ENCODE data around the gene KCP. TPM values are rescaled to one million over a fixed set of nuclear protein-coding genes. Genes with fewer than 3 reads are reported as not detected.

Gene KCP
- total RNA-seq, 1 experiment from 2014 or later = 1.6 TPM

DNA sequence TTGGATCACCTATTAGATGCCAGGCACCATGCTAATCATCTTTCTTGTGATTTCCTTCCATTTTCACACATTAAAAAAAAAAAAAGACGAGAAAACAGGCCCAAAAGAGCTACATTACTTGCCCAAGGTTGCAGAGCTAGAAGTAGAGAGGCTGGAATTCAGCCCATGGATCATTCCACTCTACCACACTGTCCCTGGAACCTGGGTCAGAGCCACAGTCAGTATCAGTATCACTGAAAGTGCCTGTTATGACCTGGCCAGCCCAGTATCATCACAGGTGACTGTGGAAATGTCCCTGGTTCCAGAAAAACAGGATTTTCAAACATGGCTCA lies 83.6 kb downstream of the KCP start:
- Histone ChIP-seq H3K79me2 (ENCODE audit: low read length) (no peaks in the 10 kb centered on the region), H3K9ac (ENCODE audit: low read length) (no peak overlapping the region), H4K20me1 (ENCODE audit: insufficient read depth, low read depth, low read length) (no peaks in the 10 kb centered on the region), H3K9me2 (replicated peaks; ENCODE audit: insufficient read depth, low read length) (no peaks in the 10 kb centered on the region), H3K4me2 (ENCODE audit: low read depth, low read length, poor library complexity, severe bottlenecking) (no peak overlapping the region), H3K9me3 (ENCODE audit: low read length) (no peaks in the 10 kb centered on the region), H3K4me1 (ENCODE audit: low read length) (peaks cover 7% of the 10 kb centered on the region), H2AFZ (ENCODE audit: low read length) (no peak overlapping the region), H3K36me3 (ENCODE audit: insufficient read depth, low read length) (no peaks in the 10 kb centered on the region), H3K4me3 (ENCODE audit: low read length) (no peak overlapping the region), H3K27ac (ENCODE audit: low read length) (no peak overlapping the region), H3K27me3 (ENCODE audit: low read length) (no peaks in the 10 kb centered on the region)
- DNase-seq = no peak

Other genes starting within 250 kb of the KCP start
- gene GARIN1A, start 238.4 kb downstream of the KCP start, total RNA-seq (2014; rRNA removed; shearing (Covaris generic); ENCODE audit: low replicate concordance) = 1.1 and 1.8 TPM in 2 replicates
- gene CALU, start 171.3 kb downstream of the KCP start, total RNA-seq (2014; rRNA removed; shearing (Covaris generic); ENCODE audit: low replicate concordance) = 33.3 and 42.1 TPM in 2 replicates
- gene OPN1SW, start 134.9 kb downstream of the KCP start, total RNA-seq (2014; rRNA removed; shearing (Covaris generic); ENCODE audit: low replicate concordance) = not detected in 2 replicates
- gene CCDC136, start 118.7 kb downstream of the KCP start, total RNA-seq (2014; rRNA removed; shearing (Covaris generic); ENCODE audit: low replicate concordance) = 25.9 and 32.5 TPM in 2 replicates
- gene FLNC, start 80.3 kb downstream of the KCP start, total RNA-seq (2014; rRNA removed; shearing (Covaris generic); ENCODE audit: low replicate concordance) = not detected in 2 replicates
- 184 and 208 TPM in 2 replicates for gene ATP6V1F, start 47.9 kb downstream of the KCP start, total RNA-seq (2014; rRNA removed; shearing (Covaris generic); ENCODE audit: low replicate concordance)
- 7.8 and 11.5 TPM in 2 replicates for gene IRF5, start 27.2 kb upstream of the KCP start, total RNA-seq (2014; rRNA removed; shearing (Covaris generic); ENCODE audit: low replicate concordance)
- gene TNPO3, start 144.4 kb upstream of the KCP start, total RNA-seq (2014; rRNA removed; shearing (Covaris generic); ENCODE audit: low replicate concordance) = 54.0 and 57.0 TPM in 2 replicates
- gene TSPAN33, start 234.0 kb upstream of the KCP start, total RNA-seq (2014; rRNA removed; shearing (Covaris generic); ENCODE audit: low replicate concordance) = 11.1 and 21.8 TPM in 2 replicates